GM19238 (cell line): ENCODE measurements around the gene DNAJC12.
"Not testable (repeated sequence)": the region's sequence is repeated elsewhere in the genome, so short reads cannot be mapped to it uniquely, and the experiment has no call there.

Experiments
- DNase-seq: peaks from one replicate; pipeline ENCODE4 v3.0.0; 2011; ENCODE audit warnings: low spot score; ENCODE audit not compliant: insufficient read length

DNAJC12 gene

GRCh38 chr10:67764012-67764822, 73.8 kb downstream of the DNAJC12 start:
- peak; percentile 50 for DNase-seq

- DNase-seq: no peak
Measured at GRCh38 chr10:67763499-67764011, 74.4 kb downstream of the DNAJC12 start.

GRCh38 chr10:67762567-67762966, 75.4 kb downstream of the DNAJC12 start:
- DNase-seq: not testable (repeated sequence)

GRCh38 chr10:67760272-67760671, 77.7 kb downstream of the DNAJC12 start:
- no peak for DNase-seq
